Spleen (tissue), 11 donors: ENCODE results near the gene PRKCE. TPM values are rescaled to one million over a fixed set of nuclear protein-coding genes. Genes with fewer than 3 reads are reported as not detected.

Experiments
- DNase-seq: peaks from one replicate; pipeline ENCODE4 v3.0.0-alpha.2; 2020
- H3K27ac ChIP-seq, 8 donors: fragments of 200-600 bp; sonication (generic) in 7 of 8; 1 replicate in 4 of 8; 2 replicates in 4 of 8; pipeline versions ENCODE4 v1.5.0 to v1.8.0; 2016 to 2021; ENCODE audit warnings: inconsistent platforms in 4 of 8, mild to moderate bottlenecking in 4 of 8, moderate library complexity in 1 of 8
- H3K27me3 ChIP-seq, 7 donors: fragments of 200-600 bp; sonication (generic) in 6 of 7; replicated peaks in 1 of 7; 1 replicate in 4 of 7; 2 replicates in 3 of 7; pipeline versions ENCODE4 v1.5.0 to v1.8.0; 2016 to 2021; ENCODE audit warnings: inconsistent platforms in 3 of 7, mild to moderate bottlenecking in 1 of 7
- H3K36me3 ChIP-seq, 6 donors: fragments of 200-600 bp; sonication (generic) in 5 of 6; 1 replicate in 4 of 6; 2 replicates in 2 of 6; pipeline versions ENCODE4 v1.5.0 to v1.8.0; 2016 to 2021; ENCODE audit warnings: inconsistent platforms in 2 of 6
- H3K4me1 ChIP-seq, 6 donors: fragments of 200-600 bp; sonication (generic) in 5 of 6; 1 replicate in 3 of 6; 2 replicates in 3 of 6; pipeline versions ENCODE4 v1.5.0 to v1.8.0; 2016 to 2021; ENCODE audit warnings: inconsistent platforms in 3 of 6
- H3K4me3 ChIP-seq, 8 donors: fragments of 200-600 bp; sonication (generic) in 7 of 8; 1 replicate in 4 of 8; 2 replicates in 4 of 8; pipeline versions ENCODE4 v1.5.0 to v1.8.0; 2016 to 2021; ENCODE audit warnings: inconsistent platforms in 4 of 8, mild to moderate bottlenecking in 4 of 8, moderate library complexity in 2 of 8
- H3K9me3 ChIP-seq, 8 donors: fragments of 200-600 bp; sonication (generic) in 7 of 8; 1 replicate in 4 of 8; 2 replicates in 4 of 8; pipeline versions ENCODE4 v1.5.0 to v1.8.0; 2016 to 2021; ENCODE audit warnings: inconsistent platforms in 4 of 8
- CTCF ChIP-seq, 11 experiments: fragments of 200-600 bp in 7 of 11; fragments of 450-650 bp in 4 of 11; sonication (generic) in 4 of 11; IDR thresholded peaks in 8 of 11; conservative IDR thresholded peaks in 3 of 11; 1 replicate in 7 of 11; 2 replicates in 4 of 11; pipeline versions ENCODE4 v1.4.0 to v1.8.0; 2016 to 2021; ENCODE audit warnings: antibody characterized with exemption in 11 of 11, inconsistent platforms in 4 of 11, mild to moderate bottlenecking in 1 of 11
- POLR2A ChIP-seq, 3 donors: fragments of 450-650 bp; IDR thresholded peaks; one replicate each; pipeline ENCODE4 v1.5.1; 2017; ENCODE audit warnings: antibody characterized with exemption in 3 of 3, mild to moderate bottlenecking in 1 of 3
- POLR2AphosphoS5 ChIP-seq, 3 donors: sonication (generic); formaldehyde crosslinking; IDR thresholded peaks; one replicate each; pipeline ENCODE4 v1.5.1; 2017; ENCODE audit warnings: antibody characterized with exemption in 3 of 3
- WGBS, 5 donors: extraction: QIAGEN DNeasy Blood & Tissue Kit in 3 of 5; methylation state at CpG; one replicate each; pipeline versions ENCODE4 v1.1.5 to v1.1.7; 2013 to 2018; 5-methylcytosine and 5-hydroxymethylcytosine counted together
- intact Hi-C: fragments of 100-400 bp; cut with DNase I; formaldehyde crosslinking; loops from one replicate; pipeline ENCODE4 v1.15.0; 2023; ENCODE audit warnings: low total_unique reads
- polyA plus RNA-seq, 3 donors: library from polyadenylated mRNA; stranded (reverse); fragments of 200-250 nt; gene quantifications; one replicate each; pipeline ENCODE4 v1.2.1, GENCODE V29; 2013
- total RNA-seq, 7 donors: library from RNA; depleted of rRNA in 3 of 7; stranded (reverse); fragments of >200 nt in 3 of 7; fragmentation: NEBNext Ultra II Directional in 4 of 7; extraction: Animal tissue kit (Norgen Biotek cat#: 25700) in 4 of 7; gene quantifications; one replicate each; pipeline versions ENCODE4 v1.1.0 to v1.2.1, GENCODE V29; 2016 to 2021
- donor health status: healthy with polysubstance abuse.
- donor health status: DM: no; HTN: no; CAD: no; lungs with moderate emphysema.
- donor health status: DM: no; HTN: no; CAD: no.
- donor health status: Bipolar disorder and iron deficiency.
- donor health status: healthy.
- donor health status: DM: no; HTN: no; CAD: no.
- donor health status: DM: yes; HTN: yes; CAD: no.

The PRKCE gene
- total and polyA plus RNA-seq, 10 donors = 2.5 to 43.6 (median 18.8) TPM

- H3K4me1 ChIP-seq = peaks cover 9 to 68% (median 25%) of the 10 kb centered on the region in 6 donors
Observed at GRCh38 chr2:45769854-45770576, 118.5 kb downstream of the PRKCE start.

GRCh38 chr2:45770811-45771210 is 119.3 kb downstream of the PRKCE start:
- 67 to 88% (median 86%) methylated on average over 1 of the region's 1 CpG for WGBS, 5 donors
- Histone ChIP-seq H3K4me1 (peaks cover 2 to 68% (median 22%) of the 10 kb centered on the region in 6 donors), H3K9me3 (no peaks in the 10 kb centered on the region), H3K4me3 (no peak overlapping the region), H3K27me3 (no peaks in the 10 kb centered on the region), H3K27ac (peak overlapping the region in 1 of 8 donors; percentile 35), H3K36me3 (no peaks in the 10 kb centered on the region)
- no peak for DNase-seq
- no peak for TF ChIP-seq POLR2AphosphoS5 (IDR thresholded peaks at IDR 0.05)
- TF ChIP-seq POLR2A (IDR thresholded peaks at IDR 0.05) = no peak
- TF ChIP-seq CTCF (IDR thresholded peaks at IDR 0.05 in 8 of 11, conservative IDR thresholded peaks at IDR 0.05 in 3 of 11) = no peak
- intact Hi-C loops = loop anchor here (10.0 kb wide), 1 partner anchor 164 kb away; no protein-coding TSS in a partner anchor

More at GRCh38 chr2:45769854-45770576, 118.5 kb downstream of the PRKCE start:
- H3K4me3 ChIP-seq = no peak overlapping the region
- H3K9me3 ChIP-seq = no peaks in the 10 kb centered on the region
- no peaks in the 10 kb centered on the region for H3K36me3 ChIP-seq
- no peak overlapping the region for H3K27ac ChIP-seq
- TF ChIP-seq POLR2AphosphoS5 (IDR thresholded peaks at IDR 0.05) (no peak), POLR2A (IDR thresholded peaks at IDR 0.05) (no peak), CTCF (IDR thresholded peaks at IDR 0.05 in 8 of 11, conservative IDR thresholded peaks at IDR 0.05 in 3 of 11) (no peak)
- H3K27me3 ChIP-seq = no peaks in the 10 kb centered on the region
- DNase-seq = no peak
- intact Hi-C loops = loop anchor here (10.0 kb wide), 1 partner anchor 165 kb away; no protein-coding TSS in a partner anchor
- 82 to 92% (median 86%) methylated on average over 15 of the region's 15 CpGs for WGBS, 5 donors

GRCh38 chr2:45771261-45771660 is 119.8 kb downstream of the PRKCE start:
- H3K36me3 ChIP-seq = no peaks in the 10 kb centered on the region
- WGBS, 5 donors = 36 to 67% (median 58%) methylated on average over 10 of the region's 10 CpGs
- peak in 1 of 3 donors; percentile 29 for TF ChIP-seq POLR2AphosphoS5 (IDR thresholded peaks at IDR 0.05)
- TF ChIP-seq POLR2A (IDR thresholded peaks at IDR 0.05) = no peak
- TF ChIP-seq CTCF (IDR thresholded peaks at IDR 0.05 in 8 of 11, conservative IDR thresholded peaks at IDR 0.05 in 3 of 11) = no peak
- no peak overlapping the region for H3K4me3 ChIP-seq
- no peaks in the 10 kb centered on the region for H3K27me3 ChIP-seq
- peak; percentile 81 for DNase-seq
- peaks cover 0 to 68% (median 20%) of the 10 kb centered on the region in 6 donors for H3K4me1 ChIP-seq
- intact Hi-C loops = loop anchor here (10.0 kb wide), 1 partner anchor 164 kb away; no protein-coding TSS in a partner anchor
- no peaks in the 10 kb centered on the region for H3K9me3 ChIP-seq
- H3K27ac ChIP-seq = peak overlapping the region in 2 of 8 donors; percentile 35 to 43

GRCh38 chr2:45772038-45772437 is 120.6 kb downstream of the PRKCE start:
- no peaks in the 10 kb centered on the region for H3K36me3 ChIP-seq
- WGBS, 5 donors = 43 to 50% (median 44%) methylated on average over 2 of the region's 2 CpGs

More at GRCh38 chr2:45772038-45772437, 120.6 kb downstream of the PRKCE start:
- Histone ChIP-seq H3K27me3 (no peaks in the 10 kb centered on the region), H3K4me3 (no peak overlapping the region), H3K4me1 (peaks cover 0 to 68% (median 21%) of the 10 kb centered on the region in 6 donors), H3K9me3 (no peaks in the 10 kb centered on the region), H3K27ac (no peak overlapping the region)
- no peak for TF ChIP-seq POLR2A (IDR thresholded peaks at IDR 0.05)
- no peak for TF ChIP-seq CTCF (IDR thresholded peaks at IDR 0.05 in 8 of 11, conservative IDR thresholded peaks at IDR 0.05 in 3 of 11)
- no peak for TF ChIP-seq POLR2AphosphoS5 (IDR thresholded peaks at IDR 0.05)
- intact Hi-C loops = loop anchor here (10.0 kb wide), 1 partner anchor 163 kb away; no protein-coding TSS in a partner anchor
- no peak for DNase-seq
